Upper lobe of left lung (tissue), 6 donors: ENCODE data around the gene ATP6V0B. TPM values are rescaled to one million over a fixed set of nuclear protein-coding genes. Genes with fewer than 3 reads are reported as not detected.

Experiments used
- ATAC-seq, 2 donors: fragments of 200-7000 bp; cut with Tn5 transposase; one replicate each; pipeline ENCODE4 v1.9.1; 2022; ENCODE audit warnings: mild to moderate bottlenecking in 2 of 2, moderate library complexity in 2 of 2; ENCODE audit not compliant: low FRiP score in 2 of 2
- DNase-seq, 2 donors: peaks; one replicate each; pipeline ENCODE4 v3.0.0-alpha.2; 2019 to 2020
- H3K27ac ChIP-seq, 4 donors: fragments of 200-600 bp; sonication (generic); one replicate each; pipeline ENCODE4 v1.5.1; 2016 to 2019
- H3K27me3 ChIP-seq, 4 donors: fragments of 200-600 bp; sonication (generic); one replicate each; pipeline ENCODE4 v1.5.1; 2017 to 2019
- H3K36me3 ChIP-seq, 4 donors: fragments of 200-600 bp; sonication (generic); one replicate each; pipeline ENCODE4 v1.5.1; 2016 to 2019
- H3K4me1 ChIP-seq, 4 donors: fragments of 200-600 bp; sonication (generic); one replicate each; pipeline ENCODE4 v1.5.1; 2018 to 2019
- H3K4me3 ChIP-seq, 4 donors: fragments of 200-600 bp; sonication (generic); one replicate each; pipeline ENCODE4 v1.5.1; 2017 to 2019; ENCODE audit warnings: mild to moderate bottlenecking in 2 of 4, moderate library complexity in 1 of 4
- H3K9me3 ChIP-seq, 4 donors: fragments of 200-600 bp; sonication (generic); one replicate each; pipeline ENCODE4 v1.5.1; 2018 to 2019
- EP300 ChIP-seq, 4 donors: sonication (generic); formaldehyde crosslinking; IDR thresholded peaks; one replicate each; pipeline ENCODE4 v1.5.1; 2017; ENCODE audit warnings: antibody characterized with exemption in 4 of 4, control low read depth in 2 of 4
- POLR2A ChIP-seq, 4 donors: fragments of 450-650 bp; IDR thresholded peaks; one replicate each; pipeline ENCODE4 v1.5.1; 2016 to 2017; ENCODE audit warnings: antibody characterized with exemption in 4 of 4, mild to moderate bottlenecking in 2 of 4
- POLR2AphosphoS5 ChIP-seq, 2 donors: sonication (generic); formaldehyde crosslinking; IDR thresholded peaks; one replicate each; pipeline ENCODE4 v1.5.1; 2017; ENCODE audit warnings: antibody characterized with exemption in 2 of 2
- WGBS, 2 donors: methylation state at CpG; one replicate each; pipeline ENCODE4 v1.1.5; 2017 to 2018; 5-methylcytosine and 5-hydroxymethylcytosine counted together
- total RNA-seq, 6 donors: library from RNA; depleted of rRNA in 4 of 6; stranded (reverse); fragments of >200 nt in 4 of 6; gene quantifications; one replicate each; pipeline versions ENCODE4 v1.1.0 to v1.2.1, GENCODE V29; 2016 to 2021
- TF ChIP-seq, protein P1 (sequence below), 6 experiments: fragments of 450-650 bp in 4 of 6; fragments of 200-600 bp in 2 of 6; sonication (generic) in 2 of 6; IDR thresholded peaks; one replicate each; pipeline ENCODE4 v1.5.1; 2016 to 2019; ENCODE audit warnings: antibody characterized with exemption in 6 of 6
- donor health status: DM: no; HTN: no; CAD: no; lungs with moderate emphysema.
- donor health status: DM: no; HTN: yes; CAD: no; lungs with severe emphysema.

ATP6V0B gene
- total RNA-seq, 6 donors from 2014 or later = 98.0 to 225 (median 161) TPM

DNA sequence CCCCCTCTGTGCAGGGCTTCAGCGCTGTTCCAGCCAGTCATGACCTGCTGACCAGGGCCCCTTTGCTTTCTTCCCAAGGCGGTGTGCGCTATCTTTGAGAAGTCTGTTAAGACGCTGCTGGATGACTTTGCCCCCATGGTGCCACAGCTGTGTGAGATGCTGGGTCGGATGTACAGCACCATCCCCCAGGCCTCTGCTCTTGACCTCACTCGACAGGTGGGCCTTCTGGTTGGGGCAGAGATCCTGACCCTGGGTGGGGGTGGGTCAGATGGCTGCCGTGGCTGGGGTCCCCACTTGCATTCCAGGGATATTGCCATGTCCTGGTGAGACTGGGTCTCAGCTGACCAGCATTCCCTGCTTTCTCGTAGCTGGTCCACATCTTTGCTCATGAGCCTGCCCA lies 14.0 kb upstream of the ATP6V0B start:
- no peaks in the 10 kb centered on the region for H3K27me3 ChIP-seq
- no peak overlapping the region for H3K27ac ChIP-seq
- no peak for TF ChIP-seq POLR2A (IDR thresholded peaks at IDR 0.05)
- TF ChIP-seq EP300 (IDR thresholded peaks at IDR 0.05) = no peak
- TF ChIP-seq, protein P1, sequence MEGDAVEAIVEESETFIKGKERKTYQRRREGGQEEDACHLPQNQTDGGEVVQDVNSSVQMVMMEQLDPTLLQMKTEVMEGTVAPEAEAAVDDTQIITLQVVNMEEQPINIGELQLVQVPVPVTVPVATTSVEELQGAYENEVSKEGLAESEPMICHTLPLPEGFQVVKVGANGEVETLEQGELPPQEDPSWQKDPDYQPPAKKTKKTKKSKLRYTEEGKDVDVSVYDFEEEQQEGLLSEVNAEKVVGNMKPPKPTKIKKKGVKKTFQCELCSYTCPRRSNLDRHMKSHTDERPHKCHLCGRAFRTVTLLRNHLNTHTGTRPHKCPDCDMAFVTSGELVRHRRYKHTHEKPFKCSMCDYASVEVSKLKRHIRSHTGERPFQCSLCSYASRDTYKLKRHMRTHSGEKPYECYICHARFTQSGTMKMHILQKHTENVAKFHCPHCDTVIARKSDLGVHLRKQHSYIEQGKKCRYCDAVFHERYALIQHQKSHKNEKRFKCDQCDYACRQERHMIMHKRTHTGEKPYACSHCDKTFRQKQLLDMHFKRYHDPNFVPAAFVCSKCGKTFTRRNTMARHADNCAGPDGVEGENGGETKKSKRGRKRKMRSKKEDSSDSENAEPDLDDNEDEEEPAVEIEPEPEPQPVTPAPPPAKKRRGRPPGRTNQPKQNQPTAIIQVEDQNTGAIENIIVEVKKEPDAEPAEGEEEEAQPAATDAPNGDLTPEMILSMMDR (IDR thresholded peaks at IDR 0.05) = no peak
- TF ChIP-seq POLR2AphosphoS5 (IDR thresholded peaks at IDR 0.05) = no peak
- no peaks in the 10 kb centered on the region for H3K4me1 ChIP-seq
- H3K9me3 ChIP-seq = no peaks in the 10 kb centered on the region
- H3K4me3 ChIP-seq = no peak overlapping the region
- no peak for DNase-seq
- ATAC-seq = no peak
- H3K36me3 ChIP-seq = peaks cover 0 to 84% (median 57%) of the 10 kb centered on the region in 4 donors
- WGBS, 2 donors = 86 to 95% methylated on average over 3 to 8 of the region's 8 CpGs

DNA sequence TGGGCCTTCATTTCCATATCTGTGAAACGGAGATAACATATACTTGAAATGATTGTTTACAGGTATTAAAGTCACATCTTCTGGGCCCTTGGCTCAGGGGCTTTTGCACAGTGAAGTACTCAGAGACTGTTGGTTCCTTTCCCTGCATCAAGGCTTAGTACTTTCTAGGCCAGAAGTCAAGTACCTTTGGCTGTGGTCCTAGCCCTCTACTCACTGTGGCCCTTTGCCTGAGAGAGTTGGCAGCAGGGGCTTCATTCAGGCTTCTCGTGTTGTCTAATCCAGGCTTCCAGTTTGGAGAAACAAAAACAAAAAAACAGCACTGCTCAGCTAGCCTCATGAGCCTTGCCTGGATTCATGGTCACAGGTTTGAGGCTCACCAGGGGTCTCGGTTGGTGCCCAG lies 13.1 kb upstream of the ATP6V0B start:
- WGBS, 2 donors = 89 to 93% methylated on average over 2 to 3 of the region's 3 CpGs
- no peak overlapping the region for H3K27ac ChIP-seq
- DNase-seq (no peak), ATAC-seq (no peak)
- no peaks in the 10 kb centered on the region for H3K9me3 ChIP-seq
- peaks cover 0 to 81% (median 56%) of the 10 kb centered on the region in 4 donors for H3K36me3 ChIP-seq
- TF ChIP-seq POLR2AphosphoS5 (IDR thresholded peaks at IDR 0.05) = no peak
- TF ChIP-seq, protein P1 (IDR thresholded peaks at IDR 0.05) = no peak
- TF ChIP-seq POLR2A (IDR thresholded peaks at IDR 0.05) = no peak
- H3K4me1 ChIP-seq = no peaks in the 10 kb centered on the region
- no peaks in the 10 kb centered on the region for H3K27me3 ChIP-seq
- no peak overlapping the region for H3K4me3 ChIP-seq

DNA sequence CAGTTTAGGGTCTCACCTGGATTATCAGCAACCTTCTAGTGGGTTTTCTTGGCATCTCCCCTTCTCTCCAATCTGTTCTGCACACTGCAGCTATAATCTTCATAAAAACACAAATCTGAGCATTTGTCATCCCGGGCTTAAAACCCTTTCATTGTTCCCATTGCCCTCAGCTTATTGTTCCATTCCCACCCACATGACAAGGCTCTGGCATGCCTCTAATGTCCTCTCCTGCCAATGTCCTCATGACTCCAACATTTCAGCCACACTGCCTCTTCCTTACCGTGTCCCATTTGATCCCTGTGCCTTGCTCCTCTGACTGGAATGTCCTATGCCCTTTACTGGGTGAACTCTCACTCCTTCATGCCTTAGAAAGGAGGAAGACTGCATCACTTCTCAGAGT lies 12.4 kb upstream of the ATP6V0B start:
- 89 to 93% methylated on average over 2 of the region's 2 CpGs for WGBS, 2 donors
- Histone ChIP-seq H3K27ac (no peak overlapping the region), H3K27me3 (no peaks in the 10 kb centered on the region), H3K9me3 (no peaks in the 10 kb centered on the region), H3K4me3 (no peak overlapping the region), H3K4me1 (no peaks in the 10 kb centered on the region), H3K36me3 (peaks cover 0 to 78% (median 54%) of the 10 kb centered on the region in 4 donors)
- no peak for DNase-seq
- ATAC-seq = no peak
- TF ChIP-seq, protein P1 (IDR thresholded peaks at IDR 0.05) = no peak
- TF ChIP-seq POLR2A (IDR thresholded peaks at IDR 0.05) = no peak
- TF ChIP-seq EP300 (IDR thresholded peaks at IDR 0.05) = no peak
- no peak for TF ChIP-seq POLR2AphosphoS5 (IDR thresholded peaks at IDR 0.05)

DNA sequence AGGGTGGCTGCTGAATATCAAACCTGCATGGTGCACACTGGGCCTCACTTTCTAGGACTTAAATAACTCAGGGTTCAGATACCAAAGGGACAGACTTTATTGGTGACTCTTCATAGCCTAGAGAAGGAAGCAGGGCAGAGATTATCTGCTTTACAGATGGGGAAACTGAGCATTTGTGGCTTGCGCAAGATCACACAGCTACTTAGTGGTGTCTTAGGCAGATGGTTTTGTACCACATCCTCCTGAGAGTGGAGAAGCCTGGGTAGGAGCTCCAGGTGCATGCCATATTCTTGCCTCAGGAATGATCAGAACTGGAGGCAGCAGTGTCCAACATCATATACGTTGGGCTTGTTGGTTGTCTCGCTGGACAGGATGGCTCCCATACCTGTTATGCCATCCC lies 11.8 kb upstream of the ATP6V0B start:
- TF ChIP-seq POLR2A (IDR thresholded peaks at IDR 0.05) (no peak), POLR2AphosphoS5 (IDR thresholded peaks at IDR 0.05) (no peak), EP300 (IDR thresholded peaks at IDR 0.05) (no peak)
- TF ChIP-seq, protein P1 (IDR thresholded peaks at IDR 0.05) = no peak
- Histone ChIP-seq H3K9me3 (no peaks in the 10 kb centered on the region), H3K27me3 (no peaks in the 10 kb centered on the region), H3K27ac (no peak overlapping the region), H3K36me3 (peaks cover 0 to 75% (median 51%) of the 10 kb centered on the region in 4 donors), H3K4me1 (no peaks in the 10 kb centered on the region), H3K4me3 (no peak overlapping the region)
- no peak for DNase-seq
- WGBS, 2 donors = 95 to 100% methylated on average over 3 of the region's 3 CpGs
- no peak for ATAC-seq

DNA sequence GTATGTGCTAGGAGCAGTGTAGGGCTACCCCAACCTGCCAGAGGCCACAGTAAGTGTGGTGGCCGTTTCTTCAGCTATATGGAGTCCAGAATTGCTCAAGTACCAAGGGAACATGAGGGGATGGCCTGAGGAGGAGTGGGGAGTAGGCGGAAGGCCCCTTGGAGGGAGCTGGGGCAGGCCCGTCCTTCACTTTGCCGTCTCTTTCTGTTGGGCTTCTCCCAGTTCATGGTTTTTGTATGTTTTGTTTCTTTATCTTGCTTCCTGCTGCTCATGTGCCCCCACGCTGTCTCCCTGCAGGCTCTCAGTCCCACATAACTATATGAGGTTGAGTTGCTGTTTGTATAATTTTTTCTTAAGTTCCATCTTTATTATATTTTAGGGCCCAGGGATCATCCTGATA lies 10.9 kb upstream of the ATP6V0B start:
- Histone ChIP-seq H3K9me3 (no peaks in the 10 kb centered on the region), H3K27ac (no peak overlapping the region), H3K36me3 (peaks cover 0 to 66% (median 43%) of the 10 kb centered on the region in 4 donors), H3K4me3 (no peak overlapping the region), H3K27me3 (no peaks in the 10 kb centered on the region), H3K4me1 (no peaks in the 10 kb centered on the region)
- TF ChIP-seq POLR2A (IDR thresholded peaks at IDR 0.05) (no peak), EP300 (IDR thresholded peaks at IDR 0.05) (no peak), POLR2AphosphoS5 (IDR thresholded peaks at IDR 0.05) (no peak)
- TF ChIP-seq, protein P1 (IDR thresholded peaks at IDR 0.05) = no peak
- WGBS, 2 donors = 79 to 85% methylated on average over 5 of the region's 5 CpGs
- DNase-seq = no peak
- no peak for ATAC-seq
